ENCODE results near the gene TTBK1. TPM values are rescaled to one million over a fixed set of nuclear protein-coding genes. Genes with fewer than 3 reads are reported as not detected.

TTBK1 gene
- total RNA-seq, 4 donors from 2014 or later = not detected

- H3K27me3 ChIP-seq = peaks cover 0 to 15% of the 10 kb centered on the region in 2 donors
- H3K27ac ChIP-seq = peak overlapping the region in 3 of 4 donors; percentile 5 to 42 (median 19)
- no peaks in the 10 kb centered on the region for H3K36me3 ChIP-seq
- WGBS, 2 donors = 59 to 63% methylated on average over 7 of the region's 7 CpGs
- H3K9me3 ChIP-seq = no peaks in the 10 kb centered on the region
- DNase-seq (ENCODE audit: low spot score in 2 of 2) = no peak
- H3K4me3 ChIP-seq = no peak overlapping the region
- peaks cover 0 to 18% (median 6%) of the 10 kb centered on the region in 4 donors for H3K4me1 ChIP-seq
- TF ChIP-seq CTCF (IDR thresholded peaks at IDR 0.05) (no peak), POLR2A (IDR thresholded peaks at IDR 0.05) (no peak), EP300 (IDR thresholded peaks at IDR 0.05) (no peak)
These were observed 24.5 kb downstream of the TTBK1 start for GRCh38 chr6:43267619-43268354.

- no peak for DNase-seq (ENCODE audit: low spot score in 2 of 2)
- Histone ChIP-seq H3K9me3 (no peaks in the 10 kb centered on the region), H3K27ac (peak overlapping the region in 3 of 4 donors; percentile 5 to 42 (median 19)), H3K4me1 (peaks cover 0 to 18% (median 6%) of the 10 kb centered on the region in 4 donors), H3K36me3 (no peaks in the 10 kb centered on the region), H3K27me3 (peaks cover 0 to 19% of the 10 kb centered on the region in 2 donors), H3K4me3 (no peak overlapping the region)
- no peak for TF ChIP-seq CTCF (IDR thresholded peaks at IDR 0.05)
- no peak for TF ChIP-seq POLR2A (IDR thresholded peaks at IDR 0.05)
- no peak for TF ChIP-seq EP300 (IDR thresholded peaks at IDR 0.05)
- 22 to 35% methylated on average over 3 of the region's 3 CpGs for WGBS, 2 donors
These were observed 25.0 kb downstream of the TTBK1 start for GRCh38 chr6:43268355-43268700.

GRCh38 chr6:43268782-43269272 is 25.5 kb downstream of the TTBK1 start:
- no peak for DNase-seq (ENCODE audit: low spot score in 2 of 2)
- TF ChIP-seq CTCF (IDR thresholded peaks at IDR 0.05) = no peak
- no peak for TF ChIP-seq POLR2A (IDR thresholded peaks at IDR 0.05)
- TF ChIP-seq EP300 (IDR thresholded peaks at IDR 0.05) = no peak
- Histone ChIP-seq H3K36me3 (no peaks in the 10 kb centered on the region), H3K27ac (peak overlapping the region in 3 of 4 donors; percentile 7 to 36 (median 19)), H3K4me1 (peaks cover 0 to 18% (median 6%) of the 10 kb centered on the region in 4 donors), H3K9me3 (no peaks in the 10 kb centered on the region), H3K27me3 (peaks cover 0 to 22% of the 10 kb centered on the region in 2 donors), H3K4me3 (no peak overlapping the region)
- WGBS, 2 donors = 74 to 78% methylated on average over 9 to 10 of the region's 10 CpGs

- H3K27me3 ChIP-seq = peaks cover 0 to 28% of the 10 kb centered on the region in 2 donors
- no peaks in the 10 kb centered on the region for H3K36me3 ChIP-seq
- no peak for DNase-seq (ENCODE audit: low spot score in 2 of 2)
- TF ChIP-seq CTCF (IDR thresholded peaks at IDR 0.05) (no peak), EP300 (IDR thresholded peaks at IDR 0.05) (no peak), POLR2A (IDR thresholded peaks at IDR 0.05) (no peak)
- WGBS, 2 donors = 4 to 5% methylated on average over 34 to 38 of the region's 44 CpGs
- peak overlapping the region; percentile 11 to 38 (median 26) for H3K4me3 ChIP-seq
- H3K4me1 ChIP-seq = peaks cover 0 to 21% (median 6%) of the 10 kb centered on the region in 4 donors
- peak overlapping the region in 2 of 4 donors; percentile 7 to 67 for H3K27ac ChIP-seq
- H3K9me3 ChIP-seq = no peaks in the 10 kb centered on the region
These were observed 26.2 kb downstream of the TTBK1 start for GRCh38 chr6:43269273-43270007.
